ENCODE measurements around the gene ASTN2.

GRCh38 chr9:116549786-116550660, 864.8 kb downstream of the ASTN2 start:
- TF ChIP-seq CTCF (conservative IDR thresholded peaks at IDR 0.05; ENCODE audit: low read depth in 2 of 2): no peak
- no peak for TF ChIP-seq EZH2phosphoT487 (IDR thresholded peaks at IDR 0.05; ENCODE audit: unreplicated experiment)
- no peak for TF ChIP-seq ZNF331 (CRISPR knock-in tag; IDR thresholded peaks at IDR 0.05; ENCODE audit: low read depth)
- TF ChIP-seq POLR2AphosphoS5 (IDR thresholded peaks at IDR 0.05; ENCODE audit: low read depth): no peak
- TF ChIP-seq EZH2 (IDR thresholded peaks at IDR 0.05; ENCODE audit: low read depth, unreplicated experiment): no peak
- TF ChIP-seq JUNB (IDR thresholded peaks at IDR 0.05; ENCODE audit: unreplicated experiment): no peak
- TF ChIP-seq, protein P1, sequence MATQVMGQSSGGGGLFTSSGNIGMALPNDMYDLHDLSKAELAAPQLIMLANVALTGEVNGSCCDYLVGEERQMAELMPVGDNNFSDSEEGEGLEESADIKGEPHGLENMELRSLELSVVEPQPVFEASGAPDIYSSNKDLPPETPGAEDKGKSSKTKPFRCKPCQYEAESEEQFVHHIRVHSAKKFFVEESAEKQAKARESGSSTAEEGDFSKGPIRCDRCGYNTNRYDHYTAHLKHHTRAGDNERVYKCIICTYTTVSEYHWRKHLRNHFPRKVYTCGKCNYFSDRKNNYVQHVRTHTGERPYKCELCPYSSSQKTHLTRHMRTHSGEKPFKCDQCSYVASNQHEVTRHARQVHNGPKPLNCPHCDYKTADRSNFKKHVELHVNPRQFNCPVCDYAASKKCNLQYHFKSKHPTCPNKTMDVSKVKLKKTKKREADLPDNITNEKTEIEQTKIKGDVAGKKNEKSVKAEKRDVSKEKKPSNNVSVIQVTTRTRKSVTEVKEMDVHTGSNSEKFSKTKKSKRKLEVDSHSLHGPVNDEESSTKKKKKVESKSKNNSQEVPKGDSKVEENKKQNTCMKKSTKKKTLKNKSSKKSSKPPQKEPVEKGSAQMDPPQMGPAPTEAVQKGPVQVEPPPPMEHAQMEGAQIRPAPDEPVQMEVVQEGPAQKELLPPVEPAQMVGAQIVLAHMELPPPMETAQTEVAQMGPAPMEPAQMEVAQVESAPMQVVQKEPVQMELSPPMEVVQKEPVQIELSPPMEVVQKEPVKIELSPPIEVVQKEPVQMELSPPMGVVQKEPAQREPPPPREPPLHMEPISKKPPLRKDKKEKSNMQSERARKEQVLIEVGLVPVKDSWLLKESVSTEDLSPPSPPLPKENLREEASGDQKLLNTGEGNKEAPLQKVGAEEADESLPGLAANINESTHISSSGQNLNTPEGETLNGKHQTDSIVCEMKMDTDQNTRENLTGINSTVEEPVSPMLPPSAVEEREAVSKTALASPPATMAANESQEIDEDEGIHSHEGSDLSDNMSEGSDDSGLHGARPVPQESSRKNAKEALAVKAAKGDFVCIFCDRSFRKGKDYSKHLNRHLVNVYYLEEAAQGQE (IDR thresholded peaks at IDR 0.05; ENCODE audit: unreplicated experiment): no peak

Data from GM23338 (cell line).